Cardiac fibroblast (primary cell): ENCODE results near the gene B3GAT1.
"Not testable (repeated sequence)": the region's sequence is repeated elsewhere in the genome, so short reads cannot be mapped to it uniquely, and the experiment has no call there.

Experiments used
- DNase-seq, 2 donors: peaks; one replicate each; pipeline versions ENCODE4 v3.0.0 to v3.0.0-alpha.2; 2010; ENCODE audit warnings: low read depth in 2 of 2
- H3K4me3 ChIP-seq, 2 donors: replicated peaks in 1 of 2; 1 replicate in 1 of 2; 2 replicates in 1 of 2; pipeline ENCODE4 v1.5.1; 2011; ENCODE audit warnings: low read depth in 2 of 2, low read length in 2 of 2, mild to moderate bottlenecking in 2 of 2, moderate library complexity in 1 of 2
- TF ChIP-seq, protein P1 (sequence below): IDR thresholded peaks from one replicate; pipeline ENCODE4 v1.5.1; 2011; ENCODE audit warnings: low read depth, mild to moderate bottlenecking, low read length, inconsistent platforms

Gene B3GAT1, protein sequence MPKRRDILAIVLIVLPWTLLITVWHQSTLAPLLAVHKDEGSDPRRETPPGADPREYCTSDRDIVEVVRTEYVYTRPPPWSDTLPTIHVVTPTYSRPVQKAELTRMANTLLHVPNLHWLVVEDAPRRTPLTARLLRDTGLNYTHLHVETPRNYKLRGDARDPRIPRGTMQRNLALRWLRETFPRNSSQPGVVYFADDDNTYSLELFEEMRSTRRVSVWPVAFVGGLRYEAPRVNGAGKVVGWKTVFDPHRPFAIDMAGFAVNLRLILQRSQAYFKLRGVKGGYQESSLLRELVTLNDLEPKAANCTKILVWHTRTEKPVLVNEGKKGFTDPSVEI

DNA sequence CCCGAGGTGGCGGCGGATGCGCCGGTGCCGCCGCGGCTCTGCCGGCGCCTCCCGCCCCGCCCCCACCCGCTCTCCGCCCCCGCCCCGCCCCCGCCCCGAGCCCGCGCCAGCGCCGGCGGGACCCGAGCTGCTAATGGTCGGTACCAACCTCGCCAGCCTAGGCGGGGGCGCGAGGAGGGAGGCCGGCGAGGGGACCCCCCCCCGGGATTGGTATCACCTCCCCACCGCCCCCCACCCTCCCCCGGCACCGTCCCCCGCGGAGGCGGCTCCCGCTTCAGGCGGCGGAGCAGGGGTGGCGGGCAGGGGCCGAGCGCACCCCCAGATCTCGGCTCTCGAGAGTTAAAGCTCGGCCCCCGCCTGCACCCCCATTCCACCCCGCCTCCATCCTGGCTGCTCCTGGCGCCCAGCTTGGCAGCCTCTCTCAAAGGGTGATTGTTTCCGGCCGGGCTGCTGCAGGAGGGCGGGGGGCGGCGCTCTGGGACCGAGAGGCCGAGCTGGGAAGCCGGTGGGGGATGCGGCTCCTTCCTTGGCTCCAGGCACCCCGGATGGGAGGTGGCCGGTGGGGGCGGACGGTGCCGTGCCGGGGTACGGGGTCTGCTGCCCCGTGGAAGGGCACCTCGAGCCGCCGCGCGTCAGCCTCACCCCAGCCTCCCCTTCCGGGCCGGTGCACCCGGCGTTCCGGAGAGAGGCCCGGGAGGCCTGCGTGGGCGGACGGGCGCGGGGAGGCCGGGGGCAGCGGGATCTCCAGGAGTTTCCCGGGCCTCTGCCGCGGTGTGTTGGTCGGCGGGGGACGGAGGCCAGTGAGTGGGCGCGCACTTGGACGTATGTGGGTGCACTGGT lies at the start of gene B3GAT1:
TSS of gene B3GAT1 (minus strand) at position 40 of the 840 bp plus-strand sequence. CDS start 24,583 bp downstream, outside the sequence.
- peak within 1 kb of the TSS in 1 of 2 donors; percentile 37 for H3K4me3 ChIP-seq
- DNase-seq: no peak
- TF ChIP-seq, protein P1, sequence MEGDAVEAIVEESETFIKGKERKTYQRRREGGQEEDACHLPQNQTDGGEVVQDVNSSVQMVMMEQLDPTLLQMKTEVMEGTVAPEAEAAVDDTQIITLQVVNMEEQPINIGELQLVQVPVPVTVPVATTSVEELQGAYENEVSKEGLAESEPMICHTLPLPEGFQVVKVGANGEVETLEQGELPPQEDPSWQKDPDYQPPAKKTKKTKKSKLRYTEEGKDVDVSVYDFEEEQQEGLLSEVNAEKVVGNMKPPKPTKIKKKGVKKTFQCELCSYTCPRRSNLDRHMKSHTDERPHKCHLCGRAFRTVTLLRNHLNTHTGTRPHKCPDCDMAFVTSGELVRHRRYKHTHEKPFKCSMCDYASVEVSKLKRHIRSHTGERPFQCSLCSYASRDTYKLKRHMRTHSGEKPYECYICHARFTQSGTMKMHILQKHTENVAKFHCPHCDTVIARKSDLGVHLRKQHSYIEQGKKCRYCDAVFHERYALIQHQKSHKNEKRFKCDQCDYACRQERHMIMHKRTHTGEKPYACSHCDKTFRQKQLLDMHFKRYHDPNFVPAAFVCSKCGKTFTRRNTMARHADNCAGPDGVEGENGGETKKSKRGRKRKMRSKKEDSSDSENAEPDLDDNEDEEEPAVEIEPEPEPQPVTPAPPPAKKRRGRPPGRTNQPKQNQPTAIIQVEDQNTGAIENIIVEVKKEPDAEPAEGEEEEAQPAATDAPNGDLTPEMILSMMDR: no peak

DNA sequence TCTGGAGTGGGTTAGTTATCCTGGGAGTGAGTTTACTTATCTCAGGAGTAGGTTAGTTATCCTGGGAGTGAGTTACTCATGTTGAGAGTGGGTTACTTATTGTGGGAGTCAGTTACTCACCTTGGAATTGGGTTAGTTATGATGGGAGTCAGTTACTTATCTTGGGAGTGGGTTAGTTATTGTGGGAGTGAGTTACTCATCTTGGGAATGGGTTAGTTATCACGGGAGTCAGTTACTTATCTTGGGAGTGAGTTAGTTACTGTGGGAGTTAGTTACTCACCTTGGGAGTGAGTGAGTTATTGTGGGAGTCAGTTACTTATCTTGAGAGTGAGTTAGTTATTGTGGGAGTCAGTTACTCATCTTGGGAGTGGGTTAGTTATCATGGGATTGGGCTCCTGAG lies 49.6 kb upstream of the B3GAT1 start:
- no peak for DNase-seq
- TF ChIP-seq, protein P1: no peak
- no peak overlapping the region for H3K4me3 ChIP-seq

DNA sequence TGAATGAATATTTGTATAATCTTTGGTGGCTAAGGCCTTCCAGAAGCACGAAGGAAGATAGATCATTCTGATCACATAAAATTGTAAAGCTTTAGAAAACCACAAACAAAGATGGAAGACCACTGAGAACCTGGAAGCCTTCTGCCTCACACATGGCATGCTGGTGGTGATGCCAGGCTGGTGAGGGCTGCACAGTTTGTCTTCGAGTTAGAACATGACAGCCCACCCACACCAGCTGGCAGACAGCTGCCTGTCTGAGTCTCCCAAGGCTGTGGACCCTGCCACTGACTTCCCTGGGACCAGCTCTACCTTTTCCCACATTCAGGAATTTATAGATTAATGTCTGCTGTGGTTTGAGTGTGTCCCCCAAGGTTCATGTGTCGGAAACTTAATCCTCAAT lies 48.8 kb upstream of the B3GAT1 start:
- DNase-seq: no peak
- H3K4me3 ChIP-seq: no peak overlapping the region
- TF ChIP-seq, protein P1: no peak

DNA sequence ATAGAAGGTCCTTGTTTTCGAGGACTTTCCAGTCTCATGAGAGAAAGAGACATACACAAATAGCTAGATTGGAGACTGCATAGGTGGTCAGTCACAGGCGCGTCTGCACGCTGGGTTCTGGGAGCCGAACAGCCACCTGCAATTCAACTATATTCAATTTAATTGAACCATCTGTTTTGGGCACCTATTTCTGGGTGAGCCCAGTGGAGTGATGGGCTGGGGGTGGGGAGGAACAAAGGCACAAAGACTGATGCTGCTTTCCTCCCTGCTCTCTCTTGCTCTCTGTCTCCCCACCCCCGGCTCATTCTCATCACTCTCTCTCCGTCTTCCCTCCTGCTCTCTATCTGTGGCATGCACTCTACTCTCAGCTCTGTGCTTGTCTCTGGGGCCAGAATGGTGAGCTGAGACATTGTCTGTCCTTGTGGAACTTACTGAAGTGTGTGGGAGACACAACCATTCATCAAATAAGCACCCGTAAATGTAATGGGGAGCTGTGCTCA lies 48.1 kb upstream of the B3GAT1 start:
- DNase-seq: no peak
- H3K4me3 ChIP-seq: no peak overlapping the region
- TF ChIP-seq, protein P1: no peak

DNA sequence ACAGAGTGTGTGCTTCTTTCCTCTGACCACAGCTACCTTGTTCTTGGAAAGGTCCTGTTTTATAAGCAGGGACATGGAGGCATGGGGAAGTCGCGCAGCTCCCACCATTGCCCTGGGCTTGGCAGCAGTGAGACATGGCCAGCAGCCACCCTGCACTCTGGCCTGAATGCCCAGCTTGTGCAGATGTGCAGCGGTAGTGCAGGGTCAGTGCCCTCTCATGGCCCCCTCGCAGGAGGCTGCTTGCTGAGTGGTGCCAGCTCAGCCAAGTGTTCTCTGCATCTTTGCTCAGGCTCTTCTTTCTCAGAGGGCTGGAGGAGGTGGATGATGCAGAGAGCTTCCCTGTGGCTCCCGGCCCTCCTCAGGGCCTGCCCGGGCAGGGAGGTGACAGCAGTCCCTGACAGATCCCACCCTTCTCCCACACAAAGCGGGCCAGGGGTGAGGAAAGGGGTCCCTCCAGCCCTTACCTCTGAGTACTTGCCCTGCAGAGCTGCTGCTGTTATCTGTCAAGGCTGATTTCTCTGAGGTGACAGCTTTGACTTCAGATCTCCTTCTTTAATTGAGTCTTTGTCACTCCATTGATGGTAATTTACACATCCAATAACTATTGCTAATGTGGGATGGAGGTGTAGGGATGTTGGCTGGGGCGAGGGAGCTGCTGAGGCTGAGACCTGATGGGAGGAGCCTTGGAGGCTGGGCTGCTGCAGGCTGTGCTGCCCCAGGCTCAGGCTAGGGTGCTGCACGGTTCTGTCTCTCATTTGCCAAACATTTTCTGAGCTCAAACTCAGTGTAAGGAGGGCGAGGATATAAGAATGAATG lies 47.4 kb upstream of the B3GAT1 start:
- TF ChIP-seq, protein P1: no peak
- no peak for DNase-seq
- H3K4me3 ChIP-seq: no peak overlapping the region

DNA sequence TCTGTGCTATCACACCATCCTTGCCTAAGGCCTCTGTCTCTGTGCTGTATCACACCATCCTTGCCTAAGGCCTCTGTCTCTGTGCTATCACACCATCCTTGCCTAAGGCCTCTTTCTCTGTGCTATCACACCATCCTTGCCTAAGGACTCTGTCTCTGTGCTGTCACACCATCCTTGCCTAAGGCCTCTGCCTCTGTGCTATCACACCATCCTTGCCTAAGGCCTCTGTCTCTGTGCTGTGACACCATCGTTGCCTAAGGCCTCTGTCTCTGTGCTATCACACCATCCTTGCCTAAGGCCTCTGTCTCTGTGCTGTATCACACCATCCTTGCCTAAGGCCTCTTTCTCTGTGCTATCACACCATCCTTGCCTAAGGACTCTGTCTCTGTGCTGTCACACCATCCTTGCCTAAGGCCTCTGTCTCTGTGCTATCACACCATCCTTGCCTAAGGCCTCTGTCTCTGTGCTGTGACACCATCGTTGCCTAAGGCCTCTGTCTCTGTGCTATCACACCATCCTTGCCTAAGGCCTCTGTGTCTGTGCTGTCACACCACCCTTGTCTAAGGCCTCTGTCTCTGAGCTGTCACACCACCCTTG lies 45.5 kb upstream of the B3GAT1 start:
- DNase-seq, H3K4me3 ChIP-seq: not testable (repeated sequence)
